Fibroblast of skin of right quadriceps (primary cell): Measurements from ENCODE around the gene TMIE.

Experiments used
- DNase-seq: peaks from one replicate; pipeline ENCODE4 v3.0.0-alpha.2; 2013

Gene TMIE

GRCh38 chr3:46701181-46701939 lies at the start of gene TMIE:
Gene TMIE, plus strand, starts transcription at chr3:46701392. Its CDS starts 96 bp downstream, at chr3:46701488.
- DNase-seq: no peak

GRCh38 chr3:46655271-46655670 lies 45.9 kb upstream of the TMIE start:
- no peak for DNase-seq

GRCh38 chr3:46656778-46657556 lies 44.2 kb upstream of the TMIE start:
- DNase-seq: peak; percentile 5

GRCh38 chr3:46659285-46659684 lies 41.9 kb upstream of the TMIE start:
- DNase-seq: no peak

- no peak for DNase-seq
Observed at GRCh38 chr3:46660003-46660402, 41.2 kb upstream of the TMIE start.

GRCh38 chr3:46660543-46661523 lies 40.4 kb upstream of the TMIE start:
- DNase-seq: no peak

- no peak for DNase-seq
Observed at GRCh38 chr3:46661776-46662766, 39.1 kb upstream of the TMIE start.

GRCh38 chr3:46662771-46663551 lies 38.2 kb upstream of the TMIE start:
- peak; percentile 41 for DNase-seq

- peak; percentile 15 for DNase-seq
Observed at GRCh38 chr3:46663591-46664135, 37.5 kb upstream of the TMIE start.

GRCh38 chr3:46664188-46664970 lies 36.8 kb upstream of the TMIE start:
- DNase-seq: no peak

- DNase-seq: no peak
Observed at GRCh38 chr3:46664971-46665762, 36.0 kb upstream of the TMIE start.

GRCh38 chr3:46665763-46666452 lies 35.3 kb upstream of the TMIE start:
- no peak for DNase-seq

GRCh38 chr3:46666453-46666845 lies 34.7 kb upstream of the TMIE start:
- no peak for DNase-seq

- no peak for DNase-seq
Observed at GRCh38 chr3:46667061-46667621, 34.1 kb upstream of the TMIE start.

- no peak for DNase-seq
Observed at GRCh38 chr3:46667657-46668056, 33.5 kb upstream of the TMIE start.

- DNase-seq: no peak
Observed at GRCh38 chr3:46668116-46668515, 33.1 kb upstream of the TMIE start.

- DNase-seq: no peak
Observed at GRCh38 chr3:46668591-46668990, 32.6 kb upstream of the TMIE start.
